GM23338 (cell line): ENCODE data around the gene PORCN. TPM values are rescaled to one million over a fixed set of nuclear protein-coding genes. Genes with fewer than 3 reads are reported as not detected.

Experiments
- ATAC-seq: fragments of 200-7000 bp; cut with Tn5 transposase; 3 replicates; pipeline ENCODE4 v1.9.1; 2020
- DNase-seq: peaks from one replicate; pipeline ENCODE4 v3.0.0-alpha.2; 2015; ENCODE audit warnings: low spot score
- H2AFZ ChIP-seq: fragments of 200-600 bp; sonication (generic); 2 replicates; pipeline ENCODE4 v1.8.0; 2016; ENCODE audit warnings: antibody characterized with exemption, mild to moderate bottlenecking, moderate library complexity
- H3F3A ChIP-seq: fragments of 200-600 bp; sonication (generic); replicated peaks from 2 replicates; pipeline ENCODE4 v1.8.0; 2017; ENCODE audit warnings: antibody characterized with exemption, mixed run types, low read depth
- H3K27ac ChIP-seq: fragments of 200-600 bp; sonication (generic); 2 replicates; pipeline ENCODE4 v1.6.1; 2016; ENCODE audit warnings: low read depth
- H3K27me3 ChIP-seq: fragments of 200-600 bp; sonication (generic); 2 replicates; pipeline ENCODE4 v1.8.0; 2016; ENCODE audit warnings: mild to moderate bottlenecking, mixed run types, moderate library complexity; ENCODE audit not compliant: insufficient read depth
- H3K36me3 ChIP-seq: fragments of 200-600 bp; sonication (generic); 2 replicates; pipeline ENCODE4 v1.8.0; 2016; ENCODE audit warnings: mild to moderate bottlenecking; ENCODE audit not compliant: insufficient read depth
- H3K4me1 ChIP-seq: fragments of 200-600 bp; sonication (generic); 2 replicates; pipeline ENCODE4 v1.8.0; 2016; ENCODE audit warnings: mild to moderate bottlenecking, moderate library complexity; ENCODE audit not compliant: insufficient read depth
- H3K4me2 ChIP-seq: fragments of 200-600 bp; sonication (generic); 2 replicates; pipeline ENCODE4 v1.7.1; 2017; ENCODE audit warnings: mixed run types
- H3K4me3 ChIP-seq: fragments of 200-600 bp; sonication (generic); 2 replicates; pipeline ENCODE4 v1.6.1; 2016; ENCODE audit warnings: mixed run types
- H3K79me2 ChIP-seq: fragments of 200-600 bp; sonication (generic); replicated peaks from 2 replicates; pipeline ENCODE4 v1.8.0; 2017; ENCODE audit warnings: mild to moderate bottlenecking; ENCODE audit not compliant: insufficient read depth
- H3K9me2 ChIP-seq: fragments of 200-600 bp; sonication (generic); 2 replicates; pipeline ENCODE4 v1.8.0; 2017; ENCODE audit not compliant: insufficient read depth
- H4K20me1 ChIP-seq: fragments of 200-600 bp; sonication (generic); replicated peaks from 2 replicates; pipeline ENCODE4 v1.8.0; 2017; ENCODE audit warnings: mild to moderate bottlenecking; ENCODE audit not compliant: insufficient read depth
- H3K27ac Mint-ChIP-seq: 2 replicates; pipeline ENCODE4 v1.8.0; 2020; ENCODE audit warnings: inconsistent platforms, mild to moderate bottlenecking, moderate library complexity, mixed read lengths
- H3K27me3 Mint-ChIP-seq: 3 replicates; pipeline ENCODE4 v1.8.0; 2022; ENCODE audit warnings: low read depth, mild to moderate bottlenecking, moderate library complexity, mixed read lengths, inconsistent platforms; ENCODE audit not compliant: insufficient read depth, poor library complexity
- H3K36me3 Mint-ChIP-seq: 3 replicates; pipeline ENCODE4 v1.8.0; 2021; ENCODE audit warnings: low read depth, mild to moderate bottlenecking, inconsistent platforms, moderate library complexity, mixed read lengths
- H3K4me1 Mint-ChIP-seq: 3 replicates; pipeline ENCODE4 v1.8.0; 2020; ENCODE audit warnings: mild to moderate bottlenecking, inconsistent platforms, mixed read lengths
- H3K4me3 Mint-ChIP-seq: 3 replicates; pipeline ENCODE4 v1.8.0; 2021; ENCODE audit warnings: moderate library complexity, mild to moderate bottlenecking, inconsistent platforms, mixed read lengths
- H3K9me3 Mint-ChIP-seq: 3 replicates; pipeline ENCODE4 v1.8.0; 2020; ENCODE audit warnings: moderate library complexity, mild to moderate bottlenecking, inconsistent platforms, mixed read lengths
- CREB1 ChIP-seq: fragments of 250-450 bp; sonication (Bioruptor Pico); IDR thresholded peaks from 2 replicates; pipeline ENCODE4 v1.5.0; 2020; ENCODE audit warnings: low read depth, mild to moderate bottlenecking, moderate library complexity
- CTCF ChIP-seq, 2 experiments: fragments of 200-600 bp in 1 of 2; sonication (generic) in 1 of 2; conservative IDR thresholded peaks; 2 replicates each; pipeline versions ENCODE4 v1.5.1 to v1.6.1; 2016 to 2017; ENCODE audit warnings: antibody characterized with exemption in 2 of 2, low read depth in 2 of 2, mild to moderate bottlenecking in 2 of 2, moderate library complexity in 1 of 2
- JUNB ChIP-seq: IDR thresholded peaks from one replicate; pipeline ENCODE4 v1.6.1; 2016; ENCODE audit warnings: antibody characterized with exemption; ENCODE audit not compliant: unreplicated experiment
- POLR2AphosphoS5 ChIP-seq: IDR thresholded peaks from 2 replicates; pipeline ENCODE4 v1.6.1; 2016; ENCODE audit warnings: antibody characterized with exemption, low read depth
- ZNF331 ChIP-seq: fragments of 250-450 bp; sonication (Bioruptor Pico); IDR thresholded peaks from 2 replicates; pipeline ENCODE4 v1.5.0; 2020; ENCODE audit warnings: low read depth, mild to moderate bottlenecking, moderate library complexity
- ZNF462 ChIP-seq: fragments of 250-450 bp; sonication (Bioruptor Pico); IDR thresholded peaks from 2 replicates; pipeline ENCODE4 v1.5.0; 2020; ENCODE audit warnings: mild to moderate bottlenecking, moderate library complexity
- polyA plus RNA-seq: library from polyadenylated mRNA; unstranded; fragments of >200 nt; fragmentation: Nextera tagmentation; extraction: Ambion mirVana; gene quantifications from 2 replicates; pipeline ENCODE4 v1.2.1, GENCODE V29; 2016
- total RNA-seq: library from RNA; depleted of rRNA; stranded (reverse); fragments of >200 nt; shearing (Covaris generic); gene quantifications from 2 replicates; pipeline ENCODE4 v1.2.3, GENCODE V29; 2014

Gene PORCN
- total and polyA plus RNA-seq, 2 experiments from 2014 or later, result 19.4 to 28.5 TPM

- no peak for TF ChIP-seq ZNF462
- TF ChIP-seq ZNF331 (CRISPR knock-in tag), result no peak
- no peak for TF ChIP-seq CREB1 (CRISPR knock-in tag)
- no peak for TF ChIP-seq JUNB
- TF ChIP-seq CTCF (conservative IDR thresholded peaks at IDR 0.05; ENCODE audit: low read depth in 2 of 2), result no peak
- no peak for TF ChIP-seq POLR2AphosphoS5
These were observed 10.9 kb upstream of the PORCN start (continued) for GRCh38 chrX:48497871-48498270.

- H3K4me3 Mint-ChIP-seq, result no peak overlapping the region
- ATAC-seq, result no peak
- H3F3A ChIP-seq, result no peaks in the 10 kb centered on the region
- no peaks in the 10 kb centered on the region for H3K27me3 ChIP-seq
- H3K4me1 Mint-ChIP-seq, result no peaks in the 10 kb centered on the region
- peaks cover 2% of the 10 kb centered on the region for H3K27me3 Mint-ChIP-seq
- H3K36me3 Mint-ChIP-seq, result no peaks in the 10 kb centered on the region
- no peaks in the 10 kb centered on the region for H3K4me1 ChIP-seq
- no peak for DNase-seq
- H3K4me2 ChIP-seq, result no peak overlapping the region
- H3K9me3 Mint-ChIP-seq, result no peaks in the 10 kb centered on the region
- H3K4me3 ChIP-seq, result no peak overlapping the region
- H3K9me2 ChIP-seq, result no peaks in the 10 kb centered on the region
- H3K36me3 ChIP-seq, result no peaks in the 10 kb centered on the region
- no peak overlapping the region for H3K27ac Mint-ChIP-seq
- no peaks in the 10 kb centered on the region for H4K20me1 ChIP-seq
- H3K79me2 ChIP-seq, result no peaks in the 10 kb centered on the region
- H2AFZ ChIP-seq, result no peak overlapping the region
- H3K27ac ChIP-seq, result no peak overlapping the region
- TF ChIP-seq ZNF462, result no peak
These were observed 10.4 kb upstream of the PORCN start for GRCh38 chrX:48498374-48498809.
